GM15510 (cell line): ENCODE data around the gene POLD1.

Experiments used
- POLR2A ChIP-seq: IDR thresholded peaks from 3 replicates; pipeline ENCODE4 v1.6.1; 2011; ENCODE audit warnings: borderline replicate concordance; ENCODE audit not compliant: insufficient read length; ENCODE audit errors: extremely low read depth

POLD1 gene

GRCh38 chr19:50419580-50420035 is 35.5 kb downstream of the POLD1 start:
- TF ChIP-seq POLR2A: peak; percentile 47

GRCh38 chr19:50420127-50420526 is 36.0 kb downstream of the POLD1 start:
- no peak for TF ChIP-seq POLR2A

DNA sequence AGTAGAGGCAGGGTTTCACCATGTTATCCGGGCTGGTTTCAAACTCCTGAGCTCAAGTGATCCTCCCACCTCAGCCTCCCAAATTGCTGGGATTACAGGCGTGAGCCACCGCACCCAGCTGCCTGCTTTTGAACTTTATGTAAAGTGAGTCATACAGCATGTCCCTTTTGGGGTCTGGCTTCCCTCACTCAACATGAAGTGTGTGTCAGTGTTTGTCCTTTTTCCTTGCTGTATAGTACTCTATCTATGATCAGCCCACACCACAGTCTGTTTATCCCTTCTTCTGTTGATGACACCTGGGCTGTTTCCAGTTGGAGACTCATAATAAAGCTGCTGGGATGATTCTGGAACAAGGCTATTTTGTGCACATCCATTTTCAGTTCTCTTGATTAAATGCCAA is 36.7 kb downstream of the POLD1 start:
- no peak for TF ChIP-seq POLR2A

GRCh38 chr19:50422397-50423278 is 38.5 kb downstream of the POLD1 start:
- TF ChIP-seq POLR2A: no peak

DNA sequence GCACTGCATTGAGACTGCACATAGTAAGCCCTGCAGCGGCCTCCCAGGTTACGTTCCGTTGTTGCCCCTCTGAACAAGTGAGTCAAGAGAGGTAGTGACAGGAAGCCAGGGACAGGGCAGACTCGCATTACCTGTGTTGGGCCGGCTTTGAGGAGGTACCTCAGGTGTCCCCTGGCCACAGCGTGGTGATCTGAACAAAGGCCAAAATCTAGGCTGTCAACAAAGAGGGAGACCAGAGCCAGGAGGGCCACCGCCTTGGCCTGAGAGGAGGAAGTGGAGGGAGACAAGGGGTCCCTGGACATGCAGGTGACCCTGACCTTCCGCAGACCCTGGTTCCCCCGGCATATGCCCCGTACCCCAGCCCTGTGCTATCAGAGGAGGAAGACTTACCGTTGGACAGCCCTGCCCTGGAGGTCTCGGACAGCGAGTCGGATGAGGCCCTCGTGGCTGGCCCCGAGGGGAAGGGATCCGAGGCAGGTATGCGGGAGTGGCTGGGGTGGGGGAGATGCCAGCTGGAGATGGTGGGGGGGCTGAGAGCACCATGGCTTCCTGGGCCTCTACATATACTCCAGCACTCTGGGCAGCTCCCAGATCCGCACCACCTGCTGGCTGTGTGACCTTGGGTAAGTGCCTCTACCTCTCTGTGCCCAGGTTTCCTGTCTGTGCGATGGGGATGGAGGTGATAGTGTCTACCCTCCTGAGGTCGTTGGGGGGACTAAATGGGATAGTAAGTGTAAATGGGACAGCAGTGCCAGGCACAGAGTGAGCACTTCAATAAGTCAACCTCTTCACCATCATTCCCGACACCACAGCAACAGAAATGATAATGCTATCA is 39.3 kb downstream of the POLD1 start:
- TF ChIP-seq POLR2A: no peak

DNA sequence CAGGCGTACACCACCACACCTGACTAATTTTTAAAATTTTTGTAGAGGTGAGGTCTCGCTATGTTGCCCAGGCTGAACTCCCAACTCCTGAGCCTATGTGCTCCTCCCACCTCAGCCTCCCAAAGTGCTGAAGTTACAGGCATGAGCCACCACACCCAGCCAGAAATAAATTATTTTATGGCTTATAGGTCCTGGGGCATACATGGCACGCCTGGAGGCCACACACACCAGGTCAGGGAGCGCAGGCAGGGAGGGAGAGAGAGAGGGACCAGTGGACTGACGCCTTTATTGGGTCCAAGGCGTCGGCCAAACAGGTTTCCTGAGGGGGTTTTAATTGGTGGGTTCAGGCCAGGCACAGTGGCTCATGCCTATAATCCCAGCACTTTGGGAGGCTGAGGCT is 41.4 kb downstream of the POLD1 start:
- no peak for TF ChIP-seq POLR2A

DNA sequence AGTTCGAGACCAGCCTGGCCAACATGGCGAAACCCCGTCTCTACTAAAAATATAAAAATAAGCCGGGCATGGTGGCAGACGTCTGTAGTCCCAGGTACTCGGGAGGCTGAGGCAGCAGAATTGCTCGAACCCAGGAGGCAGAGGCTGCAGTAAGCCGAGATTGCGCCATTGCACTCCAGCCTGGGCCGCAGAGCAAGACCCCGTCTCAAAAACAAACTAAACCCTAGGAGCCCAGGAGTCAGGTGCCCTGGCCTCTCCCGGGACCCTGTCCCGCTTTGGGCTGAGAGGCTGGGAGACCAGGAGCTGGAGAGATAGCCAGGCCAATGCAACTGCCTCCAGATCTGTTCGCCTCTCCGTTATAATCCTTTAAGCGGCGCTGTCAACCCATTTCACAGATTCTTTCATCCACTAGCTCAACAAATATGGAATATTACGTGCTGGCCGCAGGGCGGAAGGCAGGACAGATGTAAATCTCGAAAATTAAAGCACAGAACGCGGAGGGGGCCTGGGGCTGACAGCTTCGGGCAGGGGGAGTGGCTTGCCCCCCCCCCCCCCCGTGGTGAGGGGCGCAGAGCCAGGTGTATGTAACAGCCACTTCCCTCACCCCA is 43.3 kb downstream of the POLD1 start:
- no peak for TF ChIP-seq POLR2A

GRCh38 chr19:50427997-50428425 is 43.9 kb downstream of the POLD1 start:
- TF ChIP-seq POLR2A: peak; percentile 12

DNA sequence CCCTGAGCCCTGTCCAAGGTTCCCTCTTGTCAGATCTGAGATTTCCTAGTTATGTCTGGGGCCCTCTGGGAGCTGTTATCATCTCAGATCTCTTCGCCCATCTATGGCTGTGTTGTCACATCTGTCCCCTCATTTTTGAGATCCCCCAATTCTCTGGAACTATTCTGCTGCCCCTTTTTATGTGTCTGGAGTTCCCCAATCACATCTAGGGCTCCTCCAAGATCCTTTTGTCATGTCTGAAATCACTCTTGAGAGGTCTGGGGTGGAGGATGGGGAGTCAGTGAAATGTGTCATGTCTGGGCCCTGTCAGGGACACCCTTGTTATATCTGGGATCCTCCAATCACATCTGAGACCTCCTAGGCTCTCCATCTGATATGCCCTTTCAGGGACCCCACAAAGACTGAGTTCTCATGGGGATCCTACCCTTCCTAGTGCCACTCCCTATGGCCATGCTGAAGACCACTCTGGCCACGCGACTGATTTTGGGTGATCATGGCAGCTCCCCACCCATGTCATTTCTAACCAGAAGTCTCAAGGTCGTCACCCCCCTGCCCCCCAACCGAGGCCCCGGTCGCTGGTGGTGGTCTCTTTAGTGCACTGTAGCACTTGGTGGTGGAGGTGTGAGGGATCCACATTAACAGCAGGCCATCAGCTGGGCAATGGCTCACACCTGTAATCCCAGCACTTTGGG is 44.8 kb downstream of the POLD1 start:
- no peak for TF ChIP-seq POLR2A

GRCh38 chr19:50430888-50431342 is 46.8 kb downstream of the POLD1 start:
- TF ChIP-seq POLR2A: no peak

DNA sequence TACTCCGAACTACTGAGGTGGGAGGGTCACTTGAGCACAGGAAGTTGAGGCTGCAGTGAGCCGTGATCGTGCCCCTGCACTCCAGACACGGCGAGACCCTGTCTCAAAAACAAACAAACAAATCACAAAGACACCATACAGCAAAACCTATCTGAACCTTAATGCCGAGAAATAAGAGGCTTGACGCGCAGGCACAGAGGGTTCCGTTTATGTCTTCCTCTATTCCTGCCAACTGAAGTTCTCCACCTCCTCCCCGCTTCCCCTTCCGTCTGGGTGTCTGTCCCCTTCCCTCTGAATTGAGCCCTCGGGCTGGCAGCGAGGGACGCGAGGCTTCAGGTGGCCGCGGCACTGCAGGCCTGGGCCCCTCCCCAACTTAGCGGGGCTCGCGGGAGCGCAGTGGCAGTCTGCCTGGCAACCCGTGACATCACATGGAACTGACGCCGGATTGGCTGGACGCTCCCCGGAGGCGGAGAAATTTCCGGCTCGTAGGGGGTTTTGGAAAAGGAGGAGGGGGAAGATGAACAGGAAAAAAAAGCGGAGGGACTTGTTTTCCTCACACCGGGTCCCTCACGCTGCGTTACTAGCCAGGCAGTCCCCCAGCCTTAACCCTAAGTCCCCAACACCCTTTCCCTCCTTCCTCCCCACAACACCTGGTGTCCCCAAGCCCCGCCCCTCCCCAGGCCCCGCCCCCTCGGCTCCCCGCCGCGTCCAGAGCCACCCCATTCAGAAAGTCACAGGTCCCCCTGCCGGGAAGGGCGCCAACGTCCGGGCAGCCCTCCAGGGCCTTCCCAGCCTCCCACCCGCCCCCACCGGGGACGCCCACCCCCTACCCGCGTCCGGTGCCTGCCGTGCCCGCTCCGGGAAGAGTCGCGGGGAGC is 47.4 kb downstream of the POLD1 start:
- TF ChIP-seq POLR2A: peak; percentile 21

DNA sequence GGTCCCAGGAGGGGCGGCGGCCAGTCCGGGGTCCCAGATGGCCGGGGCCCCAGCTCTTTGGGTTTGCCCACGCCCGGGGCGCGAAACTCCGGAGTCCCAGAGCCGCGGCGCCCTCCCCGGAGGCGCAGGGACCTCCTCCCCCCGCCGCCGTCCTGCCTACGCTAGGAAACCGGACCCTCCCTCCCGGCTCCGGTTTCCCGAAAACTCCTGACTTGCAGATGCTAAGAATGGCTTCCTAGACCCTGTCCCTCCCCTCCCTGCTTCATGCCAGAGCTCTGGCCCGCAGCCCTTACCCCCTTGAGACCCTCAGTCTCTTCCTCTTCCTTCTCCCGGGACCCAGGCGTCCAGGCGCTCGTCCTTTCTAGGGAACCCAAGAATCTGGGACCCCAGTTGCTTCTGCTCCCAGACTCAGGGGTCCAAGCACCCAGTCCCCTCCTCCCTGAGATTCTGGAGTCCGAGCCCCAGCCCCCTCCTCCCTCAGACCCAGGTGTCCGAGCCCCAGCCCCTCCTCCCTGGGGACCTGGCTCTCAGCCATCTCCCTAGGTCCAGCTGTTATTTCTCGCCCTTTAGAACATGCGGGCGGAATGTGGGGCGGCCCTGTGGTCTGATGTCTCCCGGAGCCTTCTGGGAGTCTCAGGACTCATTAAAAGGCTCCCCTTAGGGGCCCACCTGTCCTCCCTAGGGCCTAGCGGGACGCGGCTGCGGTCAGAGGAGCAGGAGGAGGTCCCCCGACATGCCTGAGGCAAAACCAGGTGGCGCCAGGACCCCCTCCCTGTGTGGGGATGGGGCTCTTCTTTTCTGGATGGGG is 48.3 kb downstream of the POLD1 start, which contains the start of gene MYBPC2:
Gene MYBPC2, plus strand, starts transcription at position 672 of the 808 bp plus-strand sequence. Its CDS starts 62 bp downstream, at position 734.
- TF ChIP-seq POLR2A: no peak

GRCh38 chr19:50433201-50434180 is 49.3 kb downstream of the POLD1 start:
- no peak for TF ChIP-seq POLR2A
